GM12801 (cell line): ENCODE results near the gene AOPEP.

Source experiments
- TF ChIP-seq, protein P1 (sequence below): IDR thresholded peaks from one replicate; pipeline ENCODE4 v1.5.1; 2011; ENCODE audit warnings: control low read depth; ENCODE audit not compliant: insufficient read length; ENCODE audit errors: extremely low read depth

AOPEP gene

DNA sequence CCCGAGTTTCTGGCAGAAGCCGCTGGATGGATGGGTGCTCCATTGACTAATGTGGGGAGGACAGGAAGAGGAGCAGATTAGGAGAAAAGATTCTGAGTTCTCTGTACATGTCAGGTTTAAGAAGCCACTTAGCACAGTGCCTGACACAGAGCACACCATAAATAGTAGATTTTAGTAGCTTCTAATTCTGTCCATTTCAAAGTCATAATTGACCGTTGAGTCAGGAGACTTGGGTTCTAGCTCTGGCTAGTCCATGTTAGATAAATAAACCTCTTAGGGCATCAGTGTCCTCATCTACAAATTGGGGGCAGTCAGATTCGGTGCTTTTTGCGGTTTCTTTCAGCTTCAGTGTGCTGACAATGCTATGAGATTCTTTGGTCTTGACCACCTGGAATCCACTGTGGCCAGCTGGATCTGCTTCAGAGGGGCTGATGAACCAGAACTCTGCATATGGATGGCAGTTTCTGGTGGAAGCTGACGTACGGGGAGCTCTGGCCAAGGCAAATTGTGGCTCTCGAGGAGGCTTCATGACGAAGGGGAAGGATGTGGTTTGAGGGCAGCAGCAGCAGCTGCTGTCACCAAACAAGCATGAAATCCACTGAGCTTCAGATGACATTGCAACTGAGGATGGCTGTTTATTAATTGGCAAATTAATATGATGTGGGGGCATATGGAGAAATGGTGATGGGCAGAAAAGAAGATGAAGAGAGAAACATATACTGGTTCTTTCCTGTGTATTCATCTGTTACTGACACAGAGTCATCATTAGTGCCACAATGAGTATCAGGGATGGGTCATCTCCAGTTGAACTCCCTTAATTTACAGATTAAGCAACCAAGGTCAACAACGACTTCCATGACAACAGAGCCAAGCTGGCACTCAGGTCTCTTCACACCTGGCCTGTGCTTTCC is 134.4 kb downstream of the AOPEP start:
- TF ChIP-seq, protein P1, sequence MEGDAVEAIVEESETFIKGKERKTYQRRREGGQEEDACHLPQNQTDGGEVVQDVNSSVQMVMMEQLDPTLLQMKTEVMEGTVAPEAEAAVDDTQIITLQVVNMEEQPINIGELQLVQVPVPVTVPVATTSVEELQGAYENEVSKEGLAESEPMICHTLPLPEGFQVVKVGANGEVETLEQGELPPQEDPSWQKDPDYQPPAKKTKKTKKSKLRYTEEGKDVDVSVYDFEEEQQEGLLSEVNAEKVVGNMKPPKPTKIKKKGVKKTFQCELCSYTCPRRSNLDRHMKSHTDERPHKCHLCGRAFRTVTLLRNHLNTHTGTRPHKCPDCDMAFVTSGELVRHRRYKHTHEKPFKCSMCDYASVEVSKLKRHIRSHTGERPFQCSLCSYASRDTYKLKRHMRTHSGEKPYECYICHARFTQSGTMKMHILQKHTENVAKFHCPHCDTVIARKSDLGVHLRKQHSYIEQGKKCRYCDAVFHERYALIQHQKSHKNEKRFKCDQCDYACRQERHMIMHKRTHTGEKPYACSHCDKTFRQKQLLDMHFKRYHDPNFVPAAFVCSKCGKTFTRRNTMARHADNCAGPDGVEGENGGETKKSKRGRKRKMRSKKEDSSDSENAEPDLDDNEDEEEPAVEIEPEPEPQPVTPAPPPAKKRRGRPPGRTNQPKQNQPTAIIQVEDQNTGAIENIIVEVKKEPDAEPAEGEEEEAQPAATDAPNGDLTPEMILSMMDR: no peak

DNA sequence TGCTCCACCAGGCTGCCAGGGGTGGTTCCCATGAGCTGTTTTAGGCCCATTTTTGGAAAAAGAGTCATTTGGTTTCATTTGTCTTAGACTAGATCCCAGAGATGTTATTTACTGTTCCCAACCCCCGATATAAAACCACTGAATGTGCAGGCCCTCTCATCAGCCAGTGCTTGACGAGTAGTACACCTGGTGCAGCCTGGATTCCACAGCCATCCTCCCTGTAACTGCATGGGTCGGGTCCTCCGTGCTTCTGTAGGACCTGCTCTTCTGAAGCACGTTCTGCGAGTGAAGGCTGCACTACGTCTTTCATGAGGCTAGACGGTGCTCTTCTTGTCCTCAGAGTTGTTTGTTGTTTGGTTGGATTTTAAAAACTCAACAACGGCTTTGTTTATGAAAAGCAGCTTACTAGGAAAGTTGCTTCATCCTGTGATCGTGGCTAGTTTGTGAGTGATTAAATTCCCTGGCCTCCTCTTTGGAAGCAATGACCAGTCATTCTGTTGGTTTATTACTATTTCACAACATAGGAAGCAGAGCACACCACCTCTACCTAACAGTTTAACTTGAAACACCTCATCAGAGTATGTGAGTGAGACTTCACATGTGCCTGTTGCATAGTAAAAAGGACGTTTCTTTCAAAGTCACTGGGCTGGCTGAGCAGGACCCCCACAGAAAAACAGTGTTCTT is 135.2 kb downstream of the AOPEP start:
- TF ChIP-seq, protein P1: no peak

DNA sequence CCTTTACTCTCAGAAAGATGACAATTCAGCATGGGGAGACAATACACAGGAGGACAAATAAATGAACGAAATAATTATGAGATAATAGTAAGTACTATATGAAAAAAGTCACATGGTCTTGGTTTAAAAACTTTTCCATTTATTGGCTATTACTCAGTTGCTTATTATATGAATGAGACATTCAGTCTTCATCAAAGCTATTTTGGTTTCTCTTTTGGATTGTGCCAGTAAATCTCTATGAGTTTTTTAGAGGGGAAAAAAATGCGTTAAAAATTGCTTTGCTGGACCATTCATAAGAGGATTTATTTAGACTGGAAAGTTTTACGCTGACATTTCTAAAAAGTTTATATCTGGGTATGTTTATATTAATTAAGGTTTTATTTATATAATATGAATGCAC is 137.7 kb downstream of the AOPEP start:
- TF ChIP-seq, protein P1: no peak

DNA sequence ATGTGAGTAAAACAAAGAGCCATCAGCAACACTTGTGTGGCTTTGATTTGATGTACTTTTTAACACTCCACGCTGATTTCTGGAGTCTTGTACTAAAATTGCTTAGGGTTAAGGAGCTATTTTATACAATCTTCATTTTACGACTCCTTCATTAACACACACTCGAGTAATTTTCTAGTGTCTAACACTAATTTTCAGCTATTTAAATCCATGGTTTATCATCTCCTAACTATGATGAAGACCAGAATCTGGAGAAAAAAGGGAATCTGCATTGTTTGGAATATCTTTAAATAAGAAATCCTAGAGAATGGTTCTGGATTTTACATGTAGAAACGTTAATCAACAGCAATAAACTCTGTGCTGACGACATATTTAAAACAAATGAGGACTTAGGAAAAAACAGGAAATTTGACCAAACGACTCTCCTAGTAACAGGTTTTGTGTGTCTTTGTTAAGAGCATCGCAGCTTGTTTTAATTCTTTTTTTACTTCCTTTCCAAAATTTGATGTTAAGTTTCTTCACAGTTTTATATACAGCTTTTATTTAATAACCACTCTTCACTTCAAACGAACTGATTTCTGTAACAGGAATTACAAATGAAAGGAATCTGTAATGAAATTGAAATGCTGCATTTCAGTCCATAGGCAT is 138.5 kb downstream of the AOPEP start:
- TF ChIP-seq, protein P1: no peak

DNA sequence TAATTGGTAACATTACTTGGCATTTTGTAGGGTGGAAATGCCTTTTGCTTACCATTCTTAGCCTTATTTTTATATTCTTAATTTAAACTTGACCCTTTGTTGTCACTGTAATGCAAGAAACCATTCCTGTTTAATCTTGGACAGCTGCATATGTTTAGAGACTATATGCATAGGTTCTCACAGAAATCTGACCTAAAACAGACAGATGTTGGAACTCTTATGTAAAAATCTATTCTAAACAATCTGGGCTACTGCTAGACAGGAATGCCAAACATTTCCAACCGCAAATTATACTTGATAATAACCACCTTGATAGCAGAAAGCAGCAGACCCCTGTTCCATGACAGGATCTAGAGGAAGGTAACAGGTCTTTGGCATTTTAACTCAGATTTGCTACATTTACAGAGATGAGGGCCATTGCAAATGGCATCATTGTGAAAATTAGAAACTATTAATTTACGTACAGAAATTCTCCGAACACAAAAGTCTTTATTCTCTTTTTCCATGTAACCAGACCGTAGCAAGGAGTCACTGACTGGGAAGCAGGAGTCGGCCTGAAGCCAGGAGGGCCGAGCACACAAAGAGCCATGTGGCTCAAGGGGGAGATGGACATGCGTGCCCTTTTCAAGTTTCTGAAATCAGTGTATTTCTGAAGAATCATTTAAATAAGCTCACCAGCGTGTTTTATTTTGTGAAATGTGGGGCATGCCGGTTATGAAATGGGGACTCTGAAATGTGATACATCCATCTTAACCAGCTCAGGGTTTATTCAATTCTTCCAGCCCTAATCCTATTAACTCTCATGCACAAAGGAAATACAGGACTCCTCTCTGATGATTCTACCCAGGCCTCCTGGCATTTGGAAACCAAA is 139.3 kb downstream of the AOPEP start:
- TF ChIP-seq, protein P1: no peak

DNA sequence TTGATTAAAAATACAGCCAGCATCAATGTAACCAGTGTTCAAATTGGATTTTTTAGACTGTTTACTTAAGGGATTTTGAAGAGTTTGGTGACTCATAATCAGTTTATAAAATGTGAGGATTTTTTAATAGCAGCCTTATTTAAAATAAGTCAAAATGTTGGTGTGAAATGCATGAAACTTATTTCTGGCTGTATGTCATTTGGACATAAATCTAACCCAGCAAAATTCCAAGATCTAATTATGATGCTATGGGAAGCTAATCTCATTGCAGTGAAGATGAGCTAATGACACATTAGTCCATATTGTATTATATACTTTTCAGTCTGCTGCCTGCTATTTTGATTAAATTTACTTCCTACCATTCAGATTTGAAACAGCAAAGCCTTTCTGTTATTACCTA is 140.3 kb downstream of the AOPEP start:
- TF ChIP-seq, protein P1: no peak

DNA sequence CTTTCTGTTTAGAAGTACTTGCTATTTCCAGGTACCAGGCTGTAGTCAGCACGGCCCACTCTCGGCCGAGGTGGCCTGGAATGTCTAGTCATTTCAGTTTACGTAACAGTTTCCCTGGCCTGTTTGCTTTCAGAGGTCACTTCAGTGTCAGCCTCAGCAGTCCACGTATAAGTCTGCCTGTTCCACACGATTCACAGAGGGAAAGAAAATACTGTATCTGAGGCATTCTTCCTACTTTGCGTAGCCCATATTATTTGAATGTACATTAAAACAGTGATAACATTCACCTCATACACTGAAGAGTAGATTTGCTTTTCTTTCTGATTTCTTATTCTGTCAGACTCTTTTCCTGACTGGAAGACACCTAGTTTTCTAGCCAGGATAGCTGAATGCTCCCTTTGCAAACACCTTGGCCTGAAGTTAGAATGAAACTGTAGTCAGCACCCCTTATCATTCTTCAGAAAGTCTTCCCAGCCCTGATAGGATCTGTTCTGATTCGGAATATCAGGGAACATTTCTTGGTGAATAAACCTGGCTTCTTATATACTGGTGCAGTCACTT is 140.9 kb downstream of the AOPEP start:
- TF ChIP-seq, protein P1: no peak
